Astrocyte (in vitro differentiated cells and primary cell): ENCODE results near the gene EPHA2. TPM values are rescaled to one million over a fixed set of nuclear protein-coding genes. Genes with fewer than 3 reads are reported as not detected.

Experiments
- DNase-seq: peaks from one replicate; pipeline ENCODE4 v3.0.0-alpha.2; 2010; ENCODE audit warnings: low read depth
- FAIRE-seq: peaks from 2 replicates; lab custom pipeline; 2011; peaks lifted over from hg19 to GRCh38; lab: Jason Lieb, UNC
- H2AFZ ChIP-seq: 2 replicates; pipeline ENCODE4 v1.6.0; 2012; ENCODE audit warnings: low read depth, low read length, inconsistent platforms
- H3K27ac ChIP-seq: 2 replicates; pipeline ENCODE4 v1.5.1; 2011; ENCODE audit warnings: low read depth, low read length, inconsistent platforms
- H3K27me3 ChIP-seq: 2 replicates; pipeline ENCODE4 v1.6.0; 2011; ENCODE audit warnings: low read length, inconsistent platforms; ENCODE audit not compliant: insufficient read depth
- H3K36me3 ChIP-seq: 2 replicates; pipeline ENCODE4 v1.5.1; 2011; ENCODE audit warnings: low read length, inconsistent platforms; ENCODE audit not compliant: insufficient read depth
- H3K4me1 ChIP-seq: 2 replicates; pipeline ENCODE4 v1.5.1; 2011; ENCODE audit warnings: low read length, inconsistent platforms; ENCODE audit not compliant: insufficient read depth
- H3K4me2 ChIP-seq: 2 replicates; pipeline ENCODE4 v1.6.0; 2012; ENCODE audit warnings: low read length, inconsistent platforms
- H3K4me3 ChIP-seq: 2 replicates; pipeline ENCODE4 v1.5.1; 2011; ENCODE audit warnings: low read depth, mild to moderate bottlenecking, low read length, inconsistent platforms; ENCODE audit not compliant: insufficient read depth
- H3K79me2 ChIP-seq: 2 replicates; pipeline ENCODE4 v1.6.0; 2012; ENCODE audit warnings: mild to moderate bottlenecking, low read length, inconsistent platforms; ENCODE audit not compliant: insufficient read depth
- H3K9ac ChIP-seq: 2 replicates; pipeline ENCODE4 v1.6.0; 2012; ENCODE audit warnings: mild to moderate bottlenecking, low read length, inconsistent platforms
- H3K9me3 ChIP-seq: 2 replicates; pipeline ENCODE4 v1.5.1; 2012; ENCODE audit warnings: low read depth, mild to moderate bottlenecking, low read length, inconsistent platforms; ENCODE audit not compliant: insufficient read depth
- H4K20me1 ChIP-seq: 2 replicates; pipeline ENCODE4 v1.6.0; 2012; ENCODE audit warnings: low read length, inconsistent platforms; ENCODE audit not compliant: insufficient read depth
- H3K27ac Mint-ChIP-seq: one replicate; pipeline ENCODE4 v1.8.0; 2021; ENCODE audit warnings: mild to moderate bottlenecking, mixed read lengths; ENCODE audit not compliant: unreplicated experiment
- H3K27me3 Mint-ChIP-seq: one replicate; pipeline ENCODE4 v1.8.0; 2021; ENCODE audit warnings: low read depth, mixed read lengths; ENCODE audit not compliant: unreplicated experiment
- H3K36me3 Mint-ChIP-seq: one replicate; pipeline ENCODE4 v1.8.0; 2021; ENCODE audit warnings: low read depth, mixed read lengths; ENCODE audit not compliant: unreplicated experiment
- H3K4me1 Mint-ChIP-seq: one replicate; pipeline ENCODE4 v1.8.0; 2021; ENCODE audit warnings: low read depth, mixed read lengths; ENCODE audit not compliant: unreplicated experiment
- H3K4me3 Mint-ChIP-seq: one replicate; pipeline ENCODE4 v1.8.0; 2021; ENCODE audit warnings: mild to moderate bottlenecking, moderate library complexity, mixed read lengths; ENCODE audit not compliant: unreplicated experiment
- H3K9me3 Mint-ChIP-seq: one replicate; pipeline ENCODE4 v1.8.0; 2021; ENCODE audit warnings: mild to moderate bottlenecking, mixed read lengths; ENCODE audit not compliant: unreplicated experiment
- CTCF ChIP-seq: IDR thresholded peaks from 2 replicates; pipeline ENCODE4 v1.5.1; 2011; ENCODE audit warnings: low read depth, mild to moderate bottlenecking, inconsistent platforms, low read length, moderate library complexity; ENCODE audit not compliant: insufficient read depth
- total RNA-seq: library from RNA; stranded (reverse); gene quantifications from 2 replicates; pipeline ENCODE4 v1.2.1, GENCODE V29; 2021

Gene EPHA2
- total RNA-seq, 1 donor from 2014 or later, result 140 TPM

GRCh38 chr1:16181887-16182719 lies 26.2 kb upstream of the EPHA2 start:
- Mint-ChIP-seq H3K4me1 (peaks cover 31% of the 10 kb centered on the region), H3K27ac (peak overlapping the region; percentile 99), H3K27me3 (no peaks in the 10 kb centered on the region), H3K4me3 (peak overlapping the region; percentile 37), H3K36me3 (no peaks in the 10 kb centered on the region), H3K9me3 (no peaks in the 10 kb centered on the region)
- no peaks in the 10 kb centered on the region for H3K27me3 ChIP-seq
- H3K9me3 ChIP-seq, result no peaks in the 10 kb centered on the region
- H4K20me1 ChIP-seq, result no peaks in the 10 kb centered on the region
- peak; percentile 5 for FAIRE-seq
- H3K27ac ChIP-seq, result peak overlapping the region; percentile 81
- peak overlapping the region; percentile 66 for H3K9ac ChIP-seq
- DNase-seq, result peak; percentile 86
- TF ChIP-seq CTCF, result no peak
- no peak overlapping the region for H3K4me3 ChIP-seq
- peaks cover 35% of the 10 kb centered on the region for H3K4me1 ChIP-seq
- H3K4me2 ChIP-seq, result peak overlapping the region; percentile 72
- no peaks in the 10 kb centered on the region for H3K36me3 ChIP-seq
- no peaks in the 10 kb centered on the region for H3K79me2 ChIP-seq
- peak overlapping the region; percentile 21 for H2AFZ ChIP-seq

GRCh38 chr1:16180291-16180824 lies 24.5 kb upstream of the EPHA2 start:
- no peaks in the 10 kb centered on the region for H3K36me3 ChIP-seq
- no peaks in the 10 kb centered on the region for H3K36me3 Mint-ChIP-seq
- H4K20me1 ChIP-seq, result no peaks in the 10 kb centered on the region
- no peak overlapping the region for H3K4me3 Mint-ChIP-seq
- H2AFZ ChIP-seq, result no peak overlapping the region
- H3K79me2 ChIP-seq, result no peaks in the 10 kb centered on the region
- no peak overlapping the region for H3K4me3 ChIP-seq
- no peaks in the 10 kb centered on the region for H3K27me3 ChIP-seq
- no peaks in the 10 kb centered on the region for H3K9me3 ChIP-seq
- peaks cover 51% of the 10 kb centered on the region for H3K4me1 ChIP-seq
- peaks cover 38% of the 10 kb centered on the region for H3K4me1 Mint-ChIP-seq
- no peak overlapping the region for H3K9ac ChIP-seq
- DNase-seq (peak; percentile 59), FAIRE-seq (no peak)
- H3K9me3 Mint-ChIP-seq, result no peaks in the 10 kb centered on the region
- H3K27ac Mint-ChIP-seq, result no peak overlapping the region
- no peak overlapping the region for H3K27ac ChIP-seq
- H3K27me3 Mint-ChIP-seq, result no peaks in the 10 kb centered on the region
- no peak for TF ChIP-seq CTCF
- no peak overlapping the region for H3K4me2 ChIP-seq
